ENCODE data around the gene SMLR1. TPM values are rescaled to one million over a fixed set of nuclear protein-coding genes. Genes with fewer than 3 reads are reported as not detected.

The SMLR1 gene
- total RNA-seq, 1 experiment from 2014 or later, result 0.08 TPM

- BruUV-seq (replicated peaks), result no TSS peak
- ATAC-seq (no peak), DNase-seq (ENCODE audit: low read depth, low spot score) (no peak)
- no peak overlapping the region for H3K27ac ChIP-seq (ENCODE audit: low read length)
- no peaks in the 10 kb centered on the region for H3K36me3 ChIP-seq (ENCODE audit: control insufficient read depth, insufficient read depth, low read length)
- ChIA-PET POLR2A (no interaction called here), CTCF (no interaction called here)
- TF ChIP-seq TCF7L2 (IDR thresholded peaks at IDR 0.05; ENCODE audit: low read depth, low read length), result no peak
- no peak for TF ChIP-seq CTCF (IDR thresholded peaks at IDR 0.05)
- no peak for TF ChIP-seq SIN3A (IDR thresholded peaks at IDR 0.05; ENCODE audit: borderline replicate concordance, insufficient read depth, low read depth, low read length)
- TF ChIP-seq REST (IDR thresholded peaks at IDR 0.05; ENCODE audit: insufficient read depth in 1 of 2, low read depth in 2 of 2, low read length in 1 of 2), result no peak
- no peak for TF ChIP-seq POLR2AphosphoS5 (IDR thresholded peaks at IDR 0.05; ENCODE audit: low read depth, low read length)
- no peaks in the 10 kb centered on the region for H3K27me3 ChIP-seq (ENCODE audit: control insufficient read depth, insufficient read depth, low read length)
- H3K4me1 ChIP-seq (ENCODE audit: control insufficient read depth, insufficient read depth, low read length), result no peaks in the 10 kb centered on the region
- no peaks in the 10 kb centered on the region for H3K9me3 ChIP-seq (ENCODE audit: control insufficient read depth, insufficient read depth, low read depth, low read length)
- intact Hi-C loops (cut with micrococcal nuclease; ENCODE audit: unreplicated experiment) (no loop called here), in situ Hi-C loops (cut with HindIII; ENCODE audit: low pct_unique_long_range_greater_than_20kb, low sequenced_read_pairs) (no loop called here)
- H3K4me3 ChIP-seq (ENCODE audit: low read depth in 2 of 2, low read length in 2 of 2), result no peak overlapping the region
Measured at GRCh38 chr6:130814506-130814905, 12.7 kb upstream of the SMLR1 start.

- no peaks in the 10 kb centered on the region for H3K4me1 ChIP-seq (ENCODE audit: control insufficient read depth, insufficient read depth, low read length)
- no peak for DNase-seq (ENCODE audit: low read depth, low spot score)
- no TSS peak for BruUV-seq (replicated peaks)
- no peaks in the 10 kb centered on the region for H3K9me3 ChIP-seq (ENCODE audit: control insufficient read depth, insufficient read depth, low read depth, low read length)
- ChIA-PET POLR2A (no interaction called here), CTCF (no interaction called here)
- no peak for TF ChIP-seq REST (IDR thresholded peaks at IDR 0.05; ENCODE audit: insufficient read depth in 1 of 2, low read depth in 2 of 2, low read length in 1 of 2)
- TF ChIP-seq TCF7L2 (IDR thresholded peaks at IDR 0.05; ENCODE audit: low read depth, low read length), result no peak
- TF ChIP-seq POLR2AphosphoS5 (IDR thresholded peaks at IDR 0.05; ENCODE audit: low read depth, low read length), result no peak
- intact Hi-C loops (cut with micrococcal nuclease; ENCODE audit: unreplicated experiment) (no loop called here), in situ Hi-C loops (cut with HindIII; ENCODE audit: low pct_unique_long_range_greater_than_20kb, low sequenced_read_pairs) (no loop called here)
- ATAC-seq, result no peak
- no peak overlapping the region for H3K4me3 ChIP-seq (ENCODE audit: low read depth in 2 of 2, low read length in 2 of 2)
- H3K27me3 ChIP-seq (ENCODE audit: control insufficient read depth, insufficient read depth, low read length), result no peaks in the 10 kb centered on the region
- H3K36me3 ChIP-seq (ENCODE audit: control insufficient read depth, insufficient read depth, low read length), result no peaks in the 10 kb centered on the region
- H3K27ac ChIP-seq (ENCODE audit: low read length), result no peak overlapping the region
Measured at GRCh38 chr6:130815200-130816071, 11.8 kb upstream of the SMLR1 start.

Data from Panc1 (cell line).